Panc1 (cell line): ENCODE measurements around the gene CRB2. TPM values are rescaled to one million over a fixed set of nuclear protein-coding genes. Genes with fewer than 3 reads are reported as not detected.

Source experiments
- ATAC-seq: fragments of 200-7000 bp; cut with Tn5 transposase; 2 replicates; pipeline ENCODE4 v1.9.1; 2020; ENCODE audit warnings: mild to moderate bottlenecking, moderate library complexity
- Bru-seq: library from RNA; stranded (reverse); fragments of 400-500 nt; gene quantifications from one replicate; lab custom pipeline; 2021; lab: Mats Ljungman, UMichigan
- BruChase-seq, 2 experiments: library from RNA; stranded (reverse); fragments of 400-500 nt; gene quantifications; one replicate each; lab custom pipeline; 2021; lab: Mats Ljungman, UMichigan
- BruUV-seq: library from RNA; stranded (reverse); fragments of 400-500 nt; replicated peaks from 2 replicates; lab custom pipeline; 2021; lab: Mats Ljungman, UMichigan
- CTCF ChIA-PET: fragments of 300-600 bp; sonication (Branson Sonifier 250); formaldehyde crosslinking; loops from one replicate; lab custom pipeline; 2022; ENCODE audit warnings: antibody characterized with exemption; lab: Charles Lee
- POLR2A ChIA-PET: fragments of 300-600 bp; sonication (Branson Sonifier 250); formaldehyde crosslinking; loops from one replicate; lab custom pipeline; 2022; ENCODE audit warnings: antibody characterized with exemption; lab: Charles Lee
- DNase-seq: peaks from one replicate; pipeline ENCODE4 v3.0.0-alpha.2; 2010; ENCODE audit warnings: low read depth, low spot score
- H3K27ac ChIP-seq: 2 replicates; pipeline ENCODE4 v1.5.1; 2011; ENCODE audit warnings: mild to moderate bottlenecking, low read length, inconsistent platforms
- H3K27me3 ChIP-seq: fragments of 200-500 bp; sonication (Bioruptor generic); 2 replicates; pipeline ENCODE4 v1.6.0; 2014; ENCODE audit warnings: low read length, inconsistent platforms; ENCODE audit not compliant: control insufficient read depth, insufficient read depth
- H3K36me3 ChIP-seq: fragments of 200-500 bp; sonication (Bioruptor generic); 2 replicates; pipeline ENCODE4 v1.5.1; 2014; ENCODE audit warnings: inconsistent platforms, mild to moderate bottlenecking, low read length, moderate library complexity; ENCODE audit not compliant: control insufficient read depth, insufficient read depth
- H3K4me1 ChIP-seq: 2 replicates; pipeline ENCODE4 v1.5.1; 2011; ENCODE audit warnings: inconsistent platforms, mild to moderate bottlenecking, low read length, moderate library complexity; ENCODE audit not compliant: control insufficient read depth, insufficient read depth
- H3K4me3 ChIP-seq, 2 experiments: 2 replicates each; pipeline ENCODE4 v1.5.1; 2011 to 2012; ENCODE audit warnings: low read depth in 2 of 2, low read length in 2 of 2, mild to moderate bottlenecking in 2 of 2, inconsistent platforms in 1 of 2, moderate library complexity in 1 of 2
- H3K9me3 ChIP-seq: fragments of 200-500 bp; sonication (Bioruptor generic); 2 replicates; pipeline ENCODE4 v1.5.1; 2014; ENCODE audit warnings: low read depth, mild to moderate bottlenecking, inconsistent platforms, low read length, moderate library complexity; ENCODE audit not compliant: control insufficient read depth, insufficient read depth
- POLR2AphosphoS5 ChIP-seq: IDR thresholded peaks from 2 replicates; pipeline ENCODE4 v1.6.1; 2012; ENCODE audit warnings: mild to moderate bottlenecking, low read depth, low read length, moderate library complexity
- SIN3A ChIP-seq: IDR thresholded peaks from 2 replicates; pipeline ENCODE4 v1.6.1; 2012; ENCODE audit warnings: low read depth, mild to moderate bottlenecking, low read length, moderate library complexity, borderline replicate concordance; ENCODE audit not compliant: insufficient read depth
- TCF7L2 ChIP-seq: IDR thresholded peaks from 2 replicates; pipeline ENCODE4 v1.6.1; 2011; ENCODE audit warnings: mild to moderate bottlenecking, low read depth, low read length, inconsistent platforms
- in situ Hi-C: cut with HindIII; loops from 2 replicates; pipeline ENCODE4 v1.10.0; 2016; ENCODE audit warnings: low sequenced_read_pairs, low pct_unique_long_range_greater_than_20kb
- intact Hi-C: fragments of 100-400 bp; cut with micrococcal nuclease; formaldehyde crosslinking; loops from one replicate; pipeline ENCODE4 v1.10.0; 2022; ENCODE audit not compliant: unreplicated experiment
- long read RNA-seq: library from polyadenylated mRNA; unstranded; transcript quantifications from one replicate; pipeline ENCODE4 v2.0.0, GENCODE V29; 2021; ENCODE audit not compliant: unreplicated experiment
- polyA plus RNA-seq: library from polyadenylated mRNA; unstranded; fragments of >200 nt; gene quantifications from one replicate; pipeline ENCODE4 v1.2.1, GENCODE V29; 2012; ENCODE audit warnings: missing spikeins; ENCODE audit not compliant: insufficient read length
- total RNA-seq: library from RNA; stranded (reverse); gene quantifications from one replicate; pipeline ENCODE4 v1.2.1, GENCODE V29; 2021; ENCODE audit not compliant: unreplicated experiment
- TF ChIP-seq, protein P1 (sequence below), 2 experiments: IDR thresholded peaks; 2 replicates each; pipeline ENCODE4 v1.6.1; 2011 to 2012; ENCODE audit warnings: low read depth in 2 of 2, control low read depth in 1 of 2, low read length in 1 of 2, mild to moderate bottlenecking in 1 of 2, moderate library complexity in 1 of 2; ENCODE audit not compliant: insufficient read depth in 1 of 2
- TF ChIP-seq, protein P2 (sequence below): fragments of 450-650 bp; IDR thresholded peaks from 2 replicates; pipeline ENCODE4 v1.5.1; 2017; ENCODE audit warnings: mild to moderate bottlenecking

CRB2 gene
- total RNA-seq = 0.05 TPM
- not detected for polyA plus RNA-seq
- Bru-seq, nascent RNA = not detected
- BruChase-seq, experiment 1, labeled RNA remaining after a 2-hour chase = percentile 4 among the genes with signal in this experiment
- percentile 9 among the genes with signal in this experiment for BruChase-seq, experiment 2, labeled RNA remaining after a 6-hour chase
- long read RNA-seq = 0 reads

DNA sequence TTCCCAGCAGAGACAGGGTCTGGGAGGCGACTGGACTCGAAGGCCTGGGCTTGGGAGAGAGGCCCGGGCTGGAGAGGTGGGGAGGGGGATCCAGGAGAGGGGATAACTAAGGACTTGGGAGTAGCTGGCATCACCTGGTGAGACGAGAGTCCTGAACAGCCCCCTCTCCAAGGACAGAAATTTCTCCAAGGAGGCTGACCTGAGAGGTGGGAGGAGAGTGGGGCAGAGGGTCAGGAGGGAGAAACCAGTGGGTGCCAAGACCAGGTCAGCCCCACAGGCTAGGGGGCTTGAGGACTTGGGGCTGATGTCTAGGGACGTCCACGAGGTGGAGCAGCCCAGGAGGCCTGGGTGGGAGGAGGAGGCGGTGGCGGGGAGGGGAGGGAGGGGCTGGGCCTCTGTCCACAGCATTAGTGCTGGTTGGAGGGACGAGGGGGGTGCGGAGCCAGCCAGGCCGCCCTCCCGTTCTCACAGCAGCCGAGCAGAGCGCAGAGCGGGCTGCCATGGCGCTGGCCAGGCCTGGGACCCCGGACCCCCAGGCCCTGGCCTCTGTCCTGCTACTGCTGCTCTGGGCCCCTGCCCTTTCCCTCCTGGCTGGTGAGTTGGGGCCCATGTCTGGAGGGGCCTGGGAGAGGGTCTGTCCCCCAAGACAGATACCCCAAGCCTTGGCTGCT lies at the start of gene CRB2:
TSS of gene CRB2 (plus strand) at position 437 of the 671 bp plus-strand sequence. CDS start at position 501, 64 bp downstream.
- H3K4me3 ChIP-seq = no peak within 1 kb of the TSS
- DNase-seq (no peak), ATAC-seq (0 out of 2 replicates have a peak, but pooled peaks have one; percentile 36)
- intact Hi-C loops = loop anchor here (2.0 kb wide), 1 partner anchor 29 kb away; no protein-coding TSS in a partner anchor
- ChIA-PET POLR2A (no interaction called here), CTCF (interaction anchor here (0.6 to 2.1 kb wide), 3 partner anchors 28 to 65 kb away, joined by 3 to 10 read pairs (median 5); no protein-coding TSS in a partner anchor)
- BruUV-seq = no TSS peak
- 0 out of 2 replicates have a peak, but pooled peaks cover 4% of the 10 kb centered on the region for H3K4me1 ChIP-seq
- H3K9me3 ChIP-seq = no peaks in the 10 kb centered on the region
- no peak for TF ChIP-seq SIN3A
- TF ChIP-seq POLR2AphosphoS5 = no peak
- no peak for TF ChIP-seq TCF7L2
- TF ChIP-seq, protein P1, sequence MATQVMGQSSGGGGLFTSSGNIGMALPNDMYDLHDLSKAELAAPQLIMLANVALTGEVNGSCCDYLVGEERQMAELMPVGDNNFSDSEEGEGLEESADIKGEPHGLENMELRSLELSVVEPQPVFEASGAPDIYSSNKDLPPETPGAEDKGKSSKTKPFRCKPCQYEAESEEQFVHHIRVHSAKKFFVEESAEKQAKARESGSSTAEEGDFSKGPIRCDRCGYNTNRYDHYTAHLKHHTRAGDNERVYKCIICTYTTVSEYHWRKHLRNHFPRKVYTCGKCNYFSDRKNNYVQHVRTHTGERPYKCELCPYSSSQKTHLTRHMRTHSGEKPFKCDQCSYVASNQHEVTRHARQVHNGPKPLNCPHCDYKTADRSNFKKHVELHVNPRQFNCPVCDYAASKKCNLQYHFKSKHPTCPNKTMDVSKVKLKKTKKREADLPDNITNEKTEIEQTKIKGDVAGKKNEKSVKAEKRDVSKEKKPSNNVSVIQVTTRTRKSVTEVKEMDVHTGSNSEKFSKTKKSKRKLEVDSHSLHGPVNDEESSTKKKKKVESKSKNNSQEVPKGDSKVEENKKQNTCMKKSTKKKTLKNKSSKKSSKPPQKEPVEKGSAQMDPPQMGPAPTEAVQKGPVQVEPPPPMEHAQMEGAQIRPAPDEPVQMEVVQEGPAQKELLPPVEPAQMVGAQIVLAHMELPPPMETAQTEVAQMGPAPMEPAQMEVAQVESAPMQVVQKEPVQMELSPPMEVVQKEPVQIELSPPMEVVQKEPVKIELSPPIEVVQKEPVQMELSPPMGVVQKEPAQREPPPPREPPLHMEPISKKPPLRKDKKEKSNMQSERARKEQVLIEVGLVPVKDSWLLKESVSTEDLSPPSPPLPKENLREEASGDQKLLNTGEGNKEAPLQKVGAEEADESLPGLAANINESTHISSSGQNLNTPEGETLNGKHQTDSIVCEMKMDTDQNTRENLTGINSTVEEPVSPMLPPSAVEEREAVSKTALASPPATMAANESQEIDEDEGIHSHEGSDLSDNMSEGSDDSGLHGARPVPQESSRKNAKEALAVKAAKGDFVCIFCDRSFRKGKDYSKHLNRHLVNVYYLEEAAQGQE (IDR thresholded peaks at IDR 0.05; ENCODE audit: insufficient read depth in 1 of 2, low read depth in 2 of 2, low read length in 1 of 2) = no peak
- in situ Hi-C loops = no loop called here
- H3K36me3 ChIP-seq = no peaks in the 10 kb centered on the region
- no peak within 1 kb of the TSS for H3K27ac ChIP-seq
- H3K27me3 ChIP-seq = no peaks in the 10 kb centered on the region

DNA sequence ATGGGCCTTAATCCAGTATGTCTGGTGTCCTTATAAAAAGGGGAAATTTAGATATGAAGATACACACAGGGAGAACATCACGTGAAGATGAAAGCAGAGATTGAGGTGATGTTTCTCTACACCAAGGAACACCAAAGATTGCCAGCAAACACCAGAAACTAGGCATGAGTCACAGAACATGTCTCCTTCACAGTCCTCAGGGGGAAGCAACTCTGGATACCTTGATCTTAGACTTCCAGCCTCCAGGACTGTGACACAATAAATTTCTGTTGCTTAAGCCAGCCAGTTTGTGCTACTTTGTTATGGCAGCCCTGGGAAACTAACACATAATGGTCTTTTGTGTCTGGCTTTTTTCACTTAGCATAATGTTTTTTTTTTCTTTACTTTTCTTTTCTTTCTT lies 46.4 kb upstream of the CRB2 start:
- no peak for TF ChIP-seq SIN3A
- TF ChIP-seq POLR2AphosphoS5 = no peak
- no peak for TF ChIP-seq TCF7L2
- no TSS peak for BruUV-seq
- Histone ChIP-seq H3K36me3 (no peaks in the 10 kb centered on the region), H3K4me1 (no peaks in the 10 kb centered on the region), H3K4me3 (no peak overlapping the region), H3K27ac (no peak overlapping the region), H3K27me3 (no peaks in the 10 kb centered on the region), H3K9me3 (no peaks in the 10 kb centered on the region)
- in situ Hi-C loops = no loop called here
- ATAC-seq (no peak), DNase-seq (no peak)
- CTCF ChIA-PET = no interaction called here
- POLR2A ChIA-PET = no interaction called here
- intact Hi-C loops = no loop called here

DNA sequence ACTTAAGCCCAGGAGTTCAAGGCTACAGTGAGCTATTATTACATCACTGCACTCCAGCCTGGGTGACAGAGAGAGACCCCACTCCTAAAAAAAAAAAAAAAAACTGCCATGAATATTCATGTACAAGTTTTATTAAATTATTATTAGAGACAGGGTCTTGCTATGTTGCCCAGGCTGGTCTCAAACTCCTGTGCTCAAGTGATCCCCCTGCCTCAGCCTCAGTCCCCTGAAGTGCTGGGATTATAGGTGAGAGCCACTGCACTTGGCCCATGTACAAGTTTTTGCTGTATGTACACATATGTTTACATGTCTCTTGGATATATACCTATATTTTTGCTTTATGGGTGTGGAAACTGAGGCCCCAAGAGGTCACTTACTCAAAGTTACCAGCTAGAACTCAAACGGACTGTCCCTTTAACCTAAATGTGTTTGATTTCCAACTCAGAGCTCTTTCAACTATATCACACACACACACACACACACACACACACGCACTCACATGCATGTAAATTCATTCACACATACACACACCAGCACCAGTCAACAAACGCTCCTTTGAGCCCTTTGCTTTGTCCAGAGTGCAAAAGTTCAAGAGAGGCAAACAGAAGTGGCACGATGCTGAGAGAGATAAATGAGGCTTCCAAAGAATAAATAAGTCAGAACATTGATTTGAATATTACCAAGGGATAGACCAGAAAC lies 45.3 kb upstream of the CRB2 start:
- intact Hi-C loops (no loop called here), in situ Hi-C loops (no loop called here)
- H3K27ac ChIP-seq = no peak overlapping the region
- H3K4me1 ChIP-seq = no peaks in the 10 kb centered on the region
- no peaks in the 10 kb centered on the region for H3K27me3 ChIP-seq
- ChIA-PET POLR2A (no interaction called here), CTCF (no interaction called here)
- TF ChIP-seq POLR2AphosphoS5 (no peak), TCF7L2 (no peak), SIN3A (no peak)
- TF ChIP-seq, protein P1 (IDR thresholded peaks at IDR 0.05; ENCODE audit: insufficient read depth in 1 of 2, low read depth in 2 of 2, low read length in 1 of 2) = no peak
- TF ChIP-seq, protein P2, sequence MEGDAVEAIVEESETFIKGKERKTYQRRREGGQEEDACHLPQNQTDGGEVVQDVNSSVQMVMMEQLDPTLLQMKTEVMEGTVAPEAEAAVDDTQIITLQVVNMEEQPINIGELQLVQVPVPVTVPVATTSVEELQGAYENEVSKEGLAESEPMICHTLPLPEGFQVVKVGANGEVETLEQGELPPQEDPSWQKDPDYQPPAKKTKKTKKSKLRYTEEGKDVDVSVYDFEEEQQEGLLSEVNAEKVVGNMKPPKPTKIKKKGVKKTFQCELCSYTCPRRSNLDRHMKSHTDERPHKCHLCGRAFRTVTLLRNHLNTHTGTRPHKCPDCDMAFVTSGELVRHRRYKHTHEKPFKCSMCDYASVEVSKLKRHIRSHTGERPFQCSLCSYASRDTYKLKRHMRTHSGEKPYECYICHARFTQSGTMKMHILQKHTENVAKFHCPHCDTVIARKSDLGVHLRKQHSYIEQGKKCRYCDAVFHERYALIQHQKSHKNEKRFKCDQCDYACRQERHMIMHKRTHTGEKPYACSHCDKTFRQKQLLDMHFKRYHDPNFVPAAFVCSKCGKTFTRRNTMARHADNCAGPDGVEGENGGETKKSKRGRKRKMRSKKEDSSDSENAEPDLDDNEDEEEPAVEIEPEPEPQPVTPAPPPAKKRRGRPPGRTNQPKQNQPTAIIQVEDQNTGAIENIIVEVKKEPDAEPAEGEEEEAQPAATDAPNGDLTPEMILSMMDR = no peak
- DNase-seq = no peak
- ATAC-seq = no peak
- H3K36me3 ChIP-seq = no peaks in the 10 kb centered on the region
- H3K4me3 ChIP-seq = no peak overlapping the region
- no TSS peak for BruUV-seq
- no peaks in the 10 kb centered on the region for H3K9me3 ChIP-seq
